GM23338 (cell line): Measurements from ENCODE around the gene SSU72. TPM values are rescaled to one million over a fixed set of nuclear protein-coding genes. Genes with fewer than 3 reads are reported as not detected.

Experiments used
- ATAC-seq: fragments of 200-7000 bp; cut with Tn5 transposase; 3 replicates; pipeline ENCODE4 v1.9.1; 2020
- DNase-seq: peaks from one replicate; pipeline ENCODE4 v3.0.0-alpha.2; 2015; ENCODE audit warnings: low spot score
- H2AFZ ChIP-seq: fragments of 200-600 bp; sonication (generic); 2 replicates; pipeline ENCODE4 v1.8.0; 2016; ENCODE audit warnings: antibody characterized with exemption, mild to moderate bottlenecking, moderate library complexity
- H3F3A ChIP-seq: fragments of 200-600 bp; sonication (generic); replicated peaks from 2 replicates; pipeline ENCODE4 v1.8.0; 2017; ENCODE audit warnings: antibody characterized with exemption, mixed run types, low read depth
- H3K27ac ChIP-seq: fragments of 200-600 bp; sonication (generic); 2 replicates; pipeline ENCODE4 v1.6.1; 2016; ENCODE audit warnings: low read depth
- H3K27me3 ChIP-seq: fragments of 200-600 bp; sonication (generic); 2 replicates; pipeline ENCODE4 v1.8.0; 2016; ENCODE audit warnings: mild to moderate bottlenecking, mixed run types, moderate library complexity; ENCODE audit not compliant: insufficient read depth
- H3K36me3 ChIP-seq: fragments of 200-600 bp; sonication (generic); 2 replicates; pipeline ENCODE4 v1.8.0; 2016; ENCODE audit warnings: mild to moderate bottlenecking; ENCODE audit not compliant: insufficient read depth
- H3K4me1 ChIP-seq: fragments of 200-600 bp; sonication (generic); 2 replicates; pipeline ENCODE4 v1.8.0; 2016; ENCODE audit warnings: mild to moderate bottlenecking, moderate library complexity; ENCODE audit not compliant: insufficient read depth
- H3K4me2 ChIP-seq: fragments of 200-600 bp; sonication (generic); 2 replicates; pipeline ENCODE4 v1.7.1; 2017; ENCODE audit warnings: mixed run types
- H3K4me3 ChIP-seq: fragments of 200-600 bp; sonication (generic); 2 replicates; pipeline ENCODE4 v1.6.1; 2016; ENCODE audit warnings: mixed run types
- H3K79me2 ChIP-seq: fragments of 200-600 bp; sonication (generic); replicated peaks from 2 replicates; pipeline ENCODE4 v1.8.0; 2017; ENCODE audit warnings: mild to moderate bottlenecking; ENCODE audit not compliant: insufficient read depth
- H3K9me2 ChIP-seq: fragments of 200-600 bp; sonication (generic); 2 replicates; pipeline ENCODE4 v1.8.0; 2017; ENCODE audit not compliant: insufficient read depth
- H4K20me1 ChIP-seq: fragments of 200-600 bp; sonication (generic); replicated peaks from 2 replicates; pipeline ENCODE4 v1.8.0; 2017; ENCODE audit warnings: mild to moderate bottlenecking; ENCODE audit not compliant: insufficient read depth
- H3K27ac Mint-ChIP-seq: 2 replicates; pipeline ENCODE4 v1.8.0; 2020; ENCODE audit warnings: inconsistent platforms, mild to moderate bottlenecking, moderate library complexity, mixed read lengths
- H3K27me3 Mint-ChIP-seq: 3 replicates; pipeline ENCODE4 v1.8.0; 2022; ENCODE audit warnings: low read depth, mild to moderate bottlenecking, moderate library complexity, mixed read lengths, inconsistent platforms; ENCODE audit not compliant: insufficient read depth, poor library complexity
- H3K36me3 Mint-ChIP-seq: 3 replicates; pipeline ENCODE4 v1.8.0; 2021; ENCODE audit warnings: low read depth, mild to moderate bottlenecking, inconsistent platforms, moderate library complexity, mixed read lengths
- H3K4me1 Mint-ChIP-seq: 3 replicates; pipeline ENCODE4 v1.8.0; 2020; ENCODE audit warnings: mild to moderate bottlenecking, inconsistent platforms, mixed read lengths
- H3K4me3 Mint-ChIP-seq: 3 replicates; pipeline ENCODE4 v1.8.0; 2021; ENCODE audit warnings: moderate library complexity, mild to moderate bottlenecking, inconsistent platforms, mixed read lengths
- H3K9me3 Mint-ChIP-seq: 3 replicates; pipeline ENCODE4 v1.8.0; 2020; ENCODE audit warnings: moderate library complexity, mild to moderate bottlenecking, inconsistent platforms, mixed read lengths
- CREB1 ChIP-seq: fragments of 250-450 bp; sonication (Bioruptor Pico); IDR thresholded peaks from 2 replicates; pipeline ENCODE4 v1.5.0; 2020; ENCODE audit warnings: low read depth, mild to moderate bottlenecking, moderate library complexity
- CTCF ChIP-seq, 2 experiments: fragments of 200-600 bp in 1 of 2; sonication (generic) in 1 of 2; conservative IDR thresholded peaks; 2 replicates each; pipeline versions ENCODE4 v1.5.1 to v1.6.1; 2016 to 2017; ENCODE audit warnings: antibody characterized with exemption in 2 of 2, low read depth in 2 of 2, mild to moderate bottlenecking in 2 of 2, moderate library complexity in 1 of 2
- EZH2 ChIP-seq: fragments of 200-600 bp; sonication (generic); IDR thresholded peaks from one replicate; pipeline ENCODE4 v1.8.0; 2017; ENCODE audit warnings: antibody characterized with exemption, mild to moderate bottlenecking, low read depth; ENCODE audit not compliant: unreplicated experiment
- JUNB ChIP-seq: IDR thresholded peaks from one replicate; pipeline ENCODE4 v1.6.1; 2016; ENCODE audit warnings: antibody characterized with exemption; ENCODE audit not compliant: unreplicated experiment
- POLR2AphosphoS5 ChIP-seq: IDR thresholded peaks from 2 replicates; pipeline ENCODE4 v1.6.1; 2016; ENCODE audit warnings: antibody characterized with exemption, low read depth
- REST ChIP-seq: IDR thresholded peaks from one replicate; pipeline ENCODE4 v1.6.1; 2018; ENCODE audit warnings: antibody characterized with exemption; ENCODE audit not compliant: unreplicated experiment
- STAT1 ChIP-seq: IDR thresholded peaks from one replicate; pipeline ENCODE4 v1.6.1; 2016; ENCODE audit warnings: antibody characterized with exemption; ENCODE audit not compliant: unreplicated experiment
- ZNF114 ChIP-seq: fragments of 250-450 bp; sonication (Bioruptor Pico); IDR thresholded peaks from 2 replicates; pipeline ENCODE4 v1.5.0; 2020; ENCODE audit warnings: mild to moderate bottlenecking, moderate library complexity
- polyA plus RNA-seq: library from polyadenylated mRNA; unstranded; fragments of >200 nt; fragmentation: Nextera tagmentation; extraction: Ambion mirVana; gene quantifications from 2 replicates; pipeline ENCODE4 v1.2.1, GENCODE V29; 2016
- total RNA-seq: library from RNA; depleted of rRNA; stranded (reverse); fragments of >200 nt; shearing (Covaris generic); gene quantifications from 2 replicates; pipeline ENCODE4 v1.2.3, GENCODE V29; 2014

Gene SSU72
- total and polyA plus RNA-seq, 2 experiments from 2014 or later, result 148 to 248 TPM

- Histone ChIP-seq H3K27me3 (no peaks in the 10 kb centered on the region), H3K79me2 (no peaks in the 10 kb centered on the region), H3K36me3 (no peaks in the 10 kb centered on the region), H3K4me3 (no peak overlapping the region), H3F3A (0 out of 2 replicates have a peak, but pooled peaks cover 3% of the 10 kb centered on the region), H3K4me2 (no peak overlapping the region), H3K4me1 (no peaks in the 10 kb centered on the region), H3K27ac (no peak overlapping the region), H3K9me2 (no peaks in the 10 kb centered on the region), H4K20me1 (peaks cover under 1% of the 10 kb centered on the region), H2AFZ (no peak overlapping the region)
- TF ChIP-seq EZH2, result no peak
- no peak for TF ChIP-seq ZNF114
- TF ChIP-seq REST, result no peak
- TF ChIP-seq CREB1 (CRISPR knock-in tag), result no peak
- TF ChIP-seq CTCF (conservative IDR thresholded peaks at IDR 0.05; ENCODE audit: low read depth in 2 of 2), result no peak
- TF ChIP-seq JUNB, result no peak
- TF ChIP-seq POLR2AphosphoS5, result no peak
- no peak for TF ChIP-seq STAT1
- no peaks in the 10 kb centered on the region; the same call in 2 of the 3 replicates for H3K9me3 Mint-ChIP-seq
- peak overlapping the region; percentile 12; the same call in 1 of the 3 replicates for H3K4me3 Mint-ChIP-seq
- DNase-seq, result no peak
- H3K27me3 Mint-ChIP-seq, result peaks cover 12% of the 10 kb centered on the region
- no peak for ATAC-seq
- H3K36me3 Mint-ChIP-seq, result no peaks in the 10 kb centered on the region; the same call in 2 of the 3 replicates
- H3K27ac Mint-ChIP-seq, result no peak overlapping the region
- H3K4me1 Mint-ChIP-seq, result no peaks in the 10 kb centered on the region; the same call in 2 of the 3 replicates
Measured at GRCh38 chr1:1622788-1623094, 48.1 kb upstream of the SSU72 start.

DNA sequence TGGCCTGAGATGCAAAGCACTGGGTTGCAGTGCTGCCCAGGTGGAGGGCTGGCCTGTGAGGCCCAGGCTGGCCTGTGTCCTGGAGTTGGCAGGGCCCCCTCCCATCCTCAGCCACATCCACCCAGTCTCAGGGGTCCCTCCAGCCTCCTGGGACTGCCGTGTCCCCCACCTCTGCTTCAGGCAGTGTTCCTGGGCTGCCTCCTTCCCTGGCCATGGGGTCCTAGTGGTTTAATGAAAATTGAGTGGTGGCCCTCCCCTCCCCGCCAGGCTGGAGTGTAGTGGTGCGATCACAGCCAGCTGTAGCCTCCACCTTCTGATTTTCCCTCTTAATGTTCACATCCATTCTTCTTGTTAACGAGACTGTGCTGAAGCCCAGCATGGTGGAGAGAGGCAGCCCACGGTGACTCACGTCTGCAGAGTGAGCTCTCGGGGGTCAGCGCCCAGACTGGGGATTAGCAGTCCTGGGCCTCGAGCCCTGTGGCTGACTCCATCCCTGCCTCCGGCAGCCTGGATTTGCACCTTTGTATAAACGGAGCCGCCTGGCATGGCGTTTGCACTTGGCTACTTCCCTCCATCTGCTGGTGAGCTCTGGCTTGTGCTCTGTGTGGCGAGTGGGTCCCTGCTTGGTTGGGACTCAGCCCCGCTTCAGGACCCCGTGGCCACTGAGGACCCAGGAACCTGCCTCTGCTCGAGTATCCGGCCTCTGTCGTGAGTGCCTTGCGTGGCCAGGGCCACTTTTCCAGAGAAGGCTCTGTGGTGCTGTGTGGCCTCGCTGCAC is 47.5 kb upstream of the SSU72 start:
- no peak overlapping the region for H3K27ac ChIP-seq
- peaks cover 12% of the 10 kb centered on the region for H3K27me3 Mint-ChIP-seq
- H3K4me1 Mint-ChIP-seq, result no peaks in the 10 kb centered on the region; the same call in 2 of the 3 replicates
- H3K36me3 ChIP-seq, result no peaks in the 10 kb centered on the region
- H3K79me2 ChIP-seq, result no peaks in the 10 kb centered on the region; the same call in 1 of the 2 replicates
- no peaks in the 10 kb centered on the region for H3K27me3 ChIP-seq
- H3K9me3 Mint-ChIP-seq, result no peaks in the 10 kb centered on the region; the same call in 2 of the 3 replicates
- no peak overlapping the region for H2AFZ ChIP-seq
- peaks cover 3% of the 10 kb centered on the region; the same call in 1 of the 2 replicates for H3F3A ChIP-seq
- no peak overlapping the region for H3K4me2 ChIP-seq
- H3K36me3 Mint-ChIP-seq, result no peaks in the 10 kb centered on the region; the same call in 2 of the 3 replicates
- ATAC-seq (no peak), DNase-seq (no peak)
- no peak overlapping the region for H3K4me3 ChIP-seq
- peaks cover 5% of the 10 kb centered on the region for H4K20me1 ChIP-seq
- H3K4me3 Mint-ChIP-seq, result no peak overlapping the region
- no peaks in the 10 kb centered on the region for H3K4me1 ChIP-seq
- no peak overlapping the region for H3K27ac Mint-ChIP-seq
- no peaks in the 10 kb centered on the region for H3K9me2 ChIP-seq
- TF ChIP-seq JUNB, result no peak
- TF ChIP-seq ZNF114, result no peak
- TF ChIP-seq POLR2AphosphoS5, result no peak
- no peak for TF ChIP-seq EZH2
- TF ChIP-seq REST, result no peak
